Measurements from ENCODE around the gene COL5A1.

DNA sequence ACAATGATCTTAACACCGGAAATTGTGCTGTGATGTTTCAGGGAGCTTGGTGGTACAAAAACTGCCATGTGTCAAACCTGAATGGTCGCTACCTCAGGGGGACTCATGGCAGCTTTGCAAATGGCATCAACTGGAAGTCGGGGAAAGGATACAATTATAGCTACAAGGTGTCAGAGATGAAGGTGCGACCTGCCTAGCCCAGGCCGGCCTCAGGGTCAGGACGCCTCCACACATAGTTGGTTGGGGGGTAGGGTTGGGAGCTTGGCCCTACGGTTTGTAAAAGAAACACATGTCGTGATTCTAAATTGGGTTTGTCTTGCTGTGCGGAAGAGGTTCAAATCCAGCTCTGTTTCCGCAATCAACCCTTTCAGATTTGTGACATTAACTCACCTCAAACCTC is 245.6 kb downstream of the COL5A1 start:
- TF ChIP-seq, protein P1, sequence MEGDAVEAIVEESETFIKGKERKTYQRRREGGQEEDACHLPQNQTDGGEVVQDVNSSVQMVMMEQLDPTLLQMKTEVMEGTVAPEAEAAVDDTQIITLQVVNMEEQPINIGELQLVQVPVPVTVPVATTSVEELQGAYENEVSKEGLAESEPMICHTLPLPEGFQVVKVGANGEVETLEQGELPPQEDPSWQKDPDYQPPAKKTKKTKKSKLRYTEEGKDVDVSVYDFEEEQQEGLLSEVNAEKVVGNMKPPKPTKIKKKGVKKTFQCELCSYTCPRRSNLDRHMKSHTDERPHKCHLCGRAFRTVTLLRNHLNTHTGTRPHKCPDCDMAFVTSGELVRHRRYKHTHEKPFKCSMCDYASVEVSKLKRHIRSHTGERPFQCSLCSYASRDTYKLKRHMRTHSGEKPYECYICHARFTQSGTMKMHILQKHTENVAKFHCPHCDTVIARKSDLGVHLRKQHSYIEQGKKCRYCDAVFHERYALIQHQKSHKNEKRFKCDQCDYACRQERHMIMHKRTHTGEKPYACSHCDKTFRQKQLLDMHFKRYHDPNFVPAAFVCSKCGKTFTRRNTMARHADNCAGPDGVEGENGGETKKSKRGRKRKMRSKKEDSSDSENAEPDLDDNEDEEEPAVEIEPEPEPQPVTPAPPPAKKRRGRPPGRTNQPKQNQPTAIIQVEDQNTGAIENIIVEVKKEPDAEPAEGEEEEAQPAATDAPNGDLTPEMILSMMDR (IDR thresholded peaks at IDR 0.05; ENCODE audit: low read depth, low read length), result no peak
- TF ChIP-seq EZH2phosphoT487 (IDR thresholded peaks at IDR 0.05; ENCODE audit: low read depth), result no peak
